ENCODE data around the gene APOA5. TPM values are rescaled to one million over a fixed set of nuclear protein-coding genes. Genes with fewer than 3 reads are reported as not detected.

The APOA5 gene
- total and polyA plus RNA-seq, 9 of the 15 experiments (the other 6 are each of a cell fraction or from before 2014, with no cell fraction given), result not detected

GRCh38 chr11:116796548-116796947, 4.9 kb upstream of the APOA5 start (continued):
- TF ChIP-seq, protein P1, sequence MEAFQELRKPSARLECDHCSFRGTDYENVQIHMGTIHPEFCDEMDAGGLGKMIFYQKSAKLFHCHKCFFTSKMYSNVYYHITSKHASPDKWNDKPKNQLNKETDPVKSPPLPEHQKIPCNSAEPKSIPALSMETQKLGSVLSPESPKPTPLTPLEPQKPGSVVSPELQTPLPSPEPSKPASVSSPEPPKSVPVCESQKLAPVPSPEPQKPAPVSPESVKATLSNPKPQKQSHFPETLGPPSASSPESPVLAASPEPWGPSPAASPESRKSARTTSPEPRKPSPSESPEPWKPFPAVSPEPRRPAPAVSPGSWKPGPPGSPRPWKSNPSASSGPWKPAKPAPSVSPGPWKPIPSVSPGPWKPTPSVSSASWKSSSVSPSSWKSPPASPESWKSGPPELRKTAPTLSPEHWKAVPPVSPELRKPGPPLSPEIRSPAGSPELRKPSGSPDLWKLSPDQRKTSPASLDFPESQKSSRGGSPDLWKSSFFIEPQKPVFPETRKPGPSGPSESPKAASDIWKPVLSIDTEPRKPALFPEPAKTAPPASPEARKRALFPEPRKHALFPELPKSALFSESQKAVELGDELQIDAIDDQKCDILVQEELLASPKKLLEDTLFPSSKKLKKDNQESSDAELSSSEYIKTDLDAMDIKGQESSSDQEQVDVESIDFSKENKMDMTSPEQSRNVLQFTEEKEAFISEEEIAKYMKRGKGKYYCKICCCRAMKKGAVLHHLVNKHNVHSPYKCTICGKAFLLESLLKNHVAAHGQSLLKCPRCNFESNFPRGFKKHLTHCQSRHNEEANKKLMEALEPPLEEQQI (IDR thresholded peaks at IDR 0.05), result no peak
- TF ChIP-seq CXXC5 (CRISPR knock-in tag; IDR thresholded peaks at IDR 0.05) (no peak), PHB2 (IDR thresholded peaks at IDR 0.05; ENCODE audit: low read depth) (no peak), PRDM10 (IDR thresholded peaks at IDR 0.05; ENCODE audit: partially characterized antibody) (no peak), ZNF253 (CRISPR knock-in tag; conservative IDR thresholded peaks at IDR 0.05) (no peak), BDP1 (IDR thresholded peaks at IDR 0.05; ENCODE audit: insufficient read depth, insufficient read length) (no peak), L3MBTL2 (IDR thresholded peaks at IDR 0.05) (no peak), BACH1 (tag; IDR thresholded peaks at IDR 0.05) (peak; percentile 91), KLF16 (IDR thresholded peaks at IDR 0.05) (no peak), C11orf30 (IDR thresholded peaks at IDR 0.05; ENCODE audit: low read depth) (peak; percentile 92), BRD9 (IDR thresholded peaks at IDR 0.05; ENCODE audit: low read depth, partially characterized antibody) (no peak), SIN3B (IDR thresholded peaks at IDR 0.05; ENCODE audit: low read depth) (no peak), MAFF (IDR thresholded peaks at IDR 0.05; ENCODE audit: low read length) (peak; percentile 94), SMARCE1 (IDR thresholded peaks at IDR 0.05) (no peak), WHSC1 (IDR thresholded peaks at IDR 0.05; ENCODE audit: low read length) (no peak), FOXM1 (IDR thresholded peaks at IDR 0.05; ENCODE audit: low read depth) (no peak), FOXM1 (CRISPR knock-in tag; IDR thresholded peaks at IDR 0.05; ENCODE audit: low read depth) (no peak), XRCC5 (IDR thresholded peaks at IDR 0.05; ENCODE audit: low read depth, low read length) (no peak), KLF1 (tag; IDR thresholded peaks at IDR 0.05) (no peak), JUND (IDR thresholded peaks at IDR 0.05; ENCODE audit: borderline replicate concordance, low read depth, low read length) (no peak), JUND (tag; IDR thresholded peaks at IDR 0.05; ENCODE audit: borderline replicate concordance, low read depth, low read length) (peak; percentile 28; the same call in 1 of the 3 replicates)
- TF ChIP-seq, protein P2, sequence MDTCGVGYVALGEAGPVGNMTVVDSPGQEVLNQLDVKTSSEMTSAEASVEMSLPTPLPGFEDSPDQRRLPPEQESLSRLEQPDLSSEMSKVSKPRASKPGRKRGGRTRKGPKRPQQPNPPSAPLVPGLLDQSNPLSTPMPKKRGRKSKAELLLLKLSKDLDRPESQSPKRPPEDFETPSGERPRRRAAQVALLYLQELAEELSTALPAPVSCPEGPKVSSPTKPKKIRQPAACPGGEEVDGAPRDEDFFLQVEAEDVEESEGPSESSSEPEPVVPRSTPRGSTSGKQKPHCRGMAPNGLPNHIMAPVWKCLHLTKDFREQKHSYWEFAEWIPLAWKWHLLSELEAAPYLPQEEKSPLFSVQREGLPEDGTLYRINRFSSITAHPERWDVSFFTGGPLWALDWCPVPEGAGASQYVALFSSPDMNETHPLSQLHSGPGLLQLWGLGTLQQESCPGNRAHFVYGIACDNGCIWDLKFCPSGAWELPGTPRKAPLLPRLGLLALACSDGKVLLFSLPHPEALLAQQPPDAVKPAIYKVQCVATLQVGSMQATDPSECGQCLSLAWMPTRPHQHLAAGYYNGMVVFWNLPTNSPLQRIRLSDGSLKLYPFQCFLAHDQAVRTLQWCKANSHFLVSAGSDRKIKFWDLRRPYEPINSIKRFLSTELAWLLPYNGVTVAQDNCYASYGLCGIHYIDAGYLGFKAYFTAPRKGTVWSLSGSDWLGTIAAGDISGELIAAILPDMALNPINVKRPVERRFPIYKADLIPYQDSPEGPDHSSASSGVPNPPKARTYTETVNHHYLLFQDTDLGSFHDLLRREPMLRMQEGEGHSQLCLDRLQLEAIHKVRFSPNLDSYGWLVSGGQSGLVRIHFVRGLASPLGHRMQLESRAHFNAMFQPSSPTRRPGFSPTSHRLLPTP (IDR thresholded peaks at IDR 0.05; ENCODE audit: borderline replicate concordance, extremely low read depth, insufficient read length), result no peak

Data from K562 (cell line).